Embryonic facial prominence (tissue), 1 donor: ENCODE data around the gene ZNF70.

Experiments used
- DNase-seq: peaks from one replicate; pipeline ENCODE4 v3.0.0-alpha.2; 2016; ENCODE audit errors: extremely low spot score

The ZNF70 gene

GRCh38 chr22:23692598-23693291, 58.2 kb downstream of the ZNF70 start:
- DNase-seq: no peak

- DNase-seq: no peak
Observed at GRCh38 chr22:23691748-23692423, 59.0 kb downstream of the ZNF70 start.

GRCh38 chr22:23690713-23691112, 60.2 kb downstream of the ZNF70 start, which contains the start of gene RGL4:
TSS of gene RGL4 (plus strand) at chr22:23691013. CDS start at chr22:23692031, 1,018 bp downstream.
- DNase-seq: no peak

- DNase-seq: no peak
Observed at GRCh38 chr22:23689414-23689813, 61.5 kb downstream of the ZNF70 start.
